HCT116 (cell line): ENCODE data around the gene ARSG. TPM values are rescaled to one million over a fixed set of nuclear protein-coding genes. Genes with fewer than 3 reads are reported as not detected.

Experiments used
- ATAC-seq: fragments of 200-7000 bp; cut with Tn5 transposase; 2 replicates; pipeline ENCODE4 v1.9.1; 2020; ENCODE audit warnings: mild to moderate bottlenecking, moderate library complexity
- BruUV-seq: library from RNA; stranded (reverse); fragments of 400-500 nt; replicated peaks from 2 replicates; lab custom pipeline; 2021; lab: Mats Ljungman, UMichigan
- CTCF ChIA-PET: fragments of 300-600 bp; sonication (Branson Sonifier 250); formaldehyde crosslinking; loops from one replicate; lab custom pipeline; 2021; ENCODE audit warnings: antibody characterized with exemption; lab: Charles Lee
- POLR2A ChIA-PET: fragments of 300-600, 350-600 bp; sonication (Branson Sonifier 250); formaldehyde crosslinking; loops from one replicate; lab custom pipeline; 2021; ENCODE audit warnings: antibody characterized with exemption; lab: Charles Lee
- RAD21 ChIA-PET, 2 experiments: fragments of 300-600 bp; sonication (Branson Sonifier 250); formaldehyde crosslinking; loops; one replicate each; lab custom pipeline; 2023; ENCODE audit warnings: low total read pairs in 2 of 2; ENCODE audit not compliant: uncharacterized antibody in 2 of 2, unreplicated experiment in 2 of 2, low non-redundant PET in 1 of 2; lab: Charles Lee
- DNase-seq: peaks from one replicate; pipeline ENCODE4 v3.0.0-alpha.2; 2010; ENCODE audit warnings: low read depth, low spot score
- H2AFZ ChIP-seq: fragments of 200-600 bp; shearing (Covaris generic), sonication (generic); 2 replicates; pipeline ENCODE4 v1.6.1; 2017; ENCODE audit warnings: low read depth, mixed run types, mixed read lengths, antibody characterized with exemption, low read length; ENCODE audit not compliant: poor library complexity, severe bottlenecking
- H3K27ac ChIP-seq: 2 replicates; pipeline ENCODE4 v1.5.1; 2012; ENCODE audit warnings: low read depth, low read length
- H3K27me3 ChIP-seq: fragments of 200-600 bp; sonication (generic); 2 replicates; pipeline ENCODE4 v1.6.1; 2016; ENCODE audit warnings: mixed run types, low read length, mixed read lengths; ENCODE audit not compliant: insufficient read depth
- H3K36me3 ChIP-seq, 2 experiments: fragments of 200-500 bp in 1 of 2; fragments of 200-600 bp in 1 of 2; sonication (Bioruptor generic) in 1 of 2; sonication (generic) in 1 of 2; 2 replicates each; pipeline versions ENCODE4 v1.5.1 to v1.6.1; 2014 to 2016; ENCODE audit warnings: low read length in 2 of 2, inconsistent platforms in 1 of 2, mixed read lengths in 1 of 2, mixed run types in 1 of 2; ENCODE audit not compliant: insufficient read depth in 2 of 2, control insufficient read depth in 1 of 2
- H3K4me1 ChIP-seq, 2 experiments: fragments of 200-600 bp in 1 of 2; sonication (generic) in 1 of 2; 2 replicates each; pipeline versions ENCODE4 v1.5.1 to v1.6.1; 2012 to 2017; ENCODE audit warnings: low read length in 2 of 2, inconsistent platforms in 1 of 2, mild to moderate bottlenecking in 1 of 2, mixed read lengths in 1 of 2, mixed run types in 1 of 2, moderate library complexity in 1 of 2; ENCODE audit not compliant: insufficient read depth in 2 of 2, control insufficient read depth in 1 of 2
- H3K4me2 ChIP-seq: fragments of 200-600 bp; sonication (generic); 2 replicates; pipeline ENCODE4 v1.6.1; 2017; ENCODE audit warnings: mixed run types, low read length, mixed read lengths
- H3K4me3 ChIP-seq, 2 experiments: fragments of 200-600 bp in 1 of 2; sonication (generic) in 1 of 2; replicated peaks in 1 of 2; 2 replicates each; pipeline ENCODE4 v1.5.1; 2011 to 2016; ENCODE audit warnings: low read length in 2 of 2, control low read depth in 1 of 2, low read depth in 1 of 2, mild to moderate bottlenecking in 1 of 2, mixed read lengths in 1 of 2, mixed run types in 1 of 2
- H3K79me2 ChIP-seq: fragments of 200-600 bp; sonication (generic); 2 replicates; pipeline ENCODE4 v1.6.1; 2017; ENCODE audit warnings: mild to moderate bottlenecking, mixed run types, low read length, moderate library complexity, mixed read lengths; ENCODE audit not compliant: insufficient read depth
- H3K9ac ChIP-seq: fragments of 200-600 bp; sonication (generic); 2 replicates; pipeline ENCODE4 v1.6.1; 2016; ENCODE audit warnings: low read length, mixed read lengths
- H3K9me2 ChIP-seq: fragments of 200-600 bp; sonication (generic), shearing (Covaris generic); 2 replicates; pipeline ENCODE4 v1.6.1; 2017; ENCODE audit warnings: mixed run types, mild to moderate bottlenecking, moderate library complexity; ENCODE audit not compliant: insufficient read depth
- H3K9me3 ChIP-seq, 2 experiments: fragments of 200-500 bp in 1 of 2; fragments of 200-600 bp in 1 of 2; sonication (Bioruptor generic) in 1 of 2; sonication (generic) in 1 of 2; 2 replicates each; pipeline ENCODE4 v1.6.1; 2014 to 2017; ENCODE audit warnings: low read length in 2 of 2, mixed read lengths in 2 of 2, inconsistent platforms in 1 of 2, low read depth in 1 of 2, mild to moderate bottlenecking in 1 of 2, mixed run types in 1 of 2, moderate library complexity in 1 of 2; ENCODE audit not compliant: control insufficient read depth in 1 of 2, insufficient read depth in 1 of 2
- H4K20me1 ChIP-seq: fragments of 200-600 bp; sonication (generic), shearing (Covaris generic); 2 replicates; pipeline ENCODE4 v1.6.1; 2017; ENCODE audit warnings: mixed run types, mild to moderate bottlenecking, moderate library complexity; ENCODE audit not compliant: insufficient read depth
- EZH2 ChIP-seq: fragments of 200-600 bp; sonication (generic); IDR thresholded peaks from 2 replicates; pipeline ENCODE4 v1.6.1; 2017; ENCODE audit warnings: antibody characterized with exemption, mixed run types
- FOSL1 ChIP-seq: IDR thresholded peaks from 2 replicates; pipeline ENCODE4 v1.6.1; 2012; ENCODE audit warnings: low read depth
- REST ChIP-seq: IDR thresholded peaks from 2 replicates; pipeline ENCODE4 v1.6.1; 2012; ENCODE audit warnings: low read depth
- SRF ChIP-seq: IDR thresholded peaks from 2 replicates; pipeline ENCODE4 v1.6.1; 2012; ENCODE audit warnings: low read depth
- YY1 ChIP-seq: IDR thresholded peaks from 2 replicates; pipeline ENCODE4 v1.6.1; 2011; ENCODE audit warnings: low read length, low read depth, moderate library complexity, mild to moderate bottlenecking; ENCODE audit not compliant: insufficient replicate concordance; ENCODE audit errors: extremely low read depth
- intact Hi-C: fragments of 100-400 bp; cut with micrococcal nuclease; formaldehyde crosslinking; loops from 2 replicates; pipeline ENCODE4 v1.10.0; 2022
- total RNA-seq: library from RNA; stranded (reverse); gene quantifications from one replicate; pipeline ENCODE4 v1.2.1, GENCODE V29; 2021; ENCODE audit not compliant: unreplicated experiment
- TF ChIP-seq, protein P1 (sequence below), 3 experiments: fragments of 200-600 bp in 1 of 3; sonication (generic) in 1 of 3; IDR thresholded peaks in 2 of 3; conservative IDR thresholded peaks in 1 of 3; 2 replicates each; pipeline ENCODE4 v1.5.1; 2012 to 2017; ENCODE audit warnings: low read depth in 2 of 3, low read length in 2 of 3, antibody characterized with exemption in 1 of 3, borderline replicate concordance in 1 of 3, control low read depth in 1 of 3, mild to moderate bottlenecking in 1 of 3, mixed read lengths in 1 of 3, mixed run types in 1 of 3, moderate library complexity in 1 of 3; ENCODE audit not compliant: insufficient read depth in 1 of 3

The ARSG gene
- total RNA-seq, 1 experiment from 2014 or later: 17.1 TPM

DNA sequence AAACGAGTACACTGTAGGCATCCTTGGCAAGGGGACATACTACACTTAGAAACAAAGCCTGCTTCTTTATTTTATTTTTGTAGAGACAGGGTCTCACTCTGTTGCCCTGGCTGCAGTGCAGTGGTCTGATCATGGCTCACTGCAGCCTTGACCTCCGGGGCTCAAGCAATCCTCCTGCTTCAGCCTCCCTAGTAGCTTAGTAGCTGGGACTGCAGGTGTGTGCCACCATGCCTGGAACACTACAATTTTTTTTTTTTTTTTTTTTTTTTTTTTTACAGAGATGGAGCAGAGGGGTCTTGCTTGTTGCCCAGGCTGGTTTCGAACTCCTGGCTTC is 87.8 kb downstream of the ARSG start:
- H3K27ac ChIP-seq: peak overlapping the region; percentile 96
- ATAC-seq: no peak
- intact Hi-C loops: no loop called here
- H2AFZ ChIP-seq: no peak overlapping the region
- no peaks in the 10 kb centered on the region for H3K79me2 ChIP-seq
- TF ChIP-seq YY1 (no peak), SRF (no peak), FOSL1 (no peak), REST (no peak), EZH2 (no peak)
- TF ChIP-seq, protein P1, sequence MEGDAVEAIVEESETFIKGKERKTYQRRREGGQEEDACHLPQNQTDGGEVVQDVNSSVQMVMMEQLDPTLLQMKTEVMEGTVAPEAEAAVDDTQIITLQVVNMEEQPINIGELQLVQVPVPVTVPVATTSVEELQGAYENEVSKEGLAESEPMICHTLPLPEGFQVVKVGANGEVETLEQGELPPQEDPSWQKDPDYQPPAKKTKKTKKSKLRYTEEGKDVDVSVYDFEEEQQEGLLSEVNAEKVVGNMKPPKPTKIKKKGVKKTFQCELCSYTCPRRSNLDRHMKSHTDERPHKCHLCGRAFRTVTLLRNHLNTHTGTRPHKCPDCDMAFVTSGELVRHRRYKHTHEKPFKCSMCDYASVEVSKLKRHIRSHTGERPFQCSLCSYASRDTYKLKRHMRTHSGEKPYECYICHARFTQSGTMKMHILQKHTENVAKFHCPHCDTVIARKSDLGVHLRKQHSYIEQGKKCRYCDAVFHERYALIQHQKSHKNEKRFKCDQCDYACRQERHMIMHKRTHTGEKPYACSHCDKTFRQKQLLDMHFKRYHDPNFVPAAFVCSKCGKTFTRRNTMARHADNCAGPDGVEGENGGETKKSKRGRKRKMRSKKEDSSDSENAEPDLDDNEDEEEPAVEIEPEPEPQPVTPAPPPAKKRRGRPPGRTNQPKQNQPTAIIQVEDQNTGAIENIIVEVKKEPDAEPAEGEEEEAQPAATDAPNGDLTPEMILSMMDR (IDR thresholded peaks at IDR 0.05 in 2 of 3, conservative IDR thresholded peaks at IDR 0.05 in 1 of 3; ENCODE audit: borderline replicate concordance in 1 of 3, insufficient read depth in 1 of 3, low read depth in 2 of 3, low read length in 2 of 3): no peak
- ChIA-PET CTCF (interaction anchor here (1.7 kb wide), 1 partner anchor 20 kb away, joined by 8 read pairs; no protein-coding TSS in a partner anchor), RAD21 (no interaction called here), POLR2A (interaction anchor here (0.7 kb wide), 1 partner anchor 363 kb away, joined by 3 read pairs; no protein-coding TSS in a partner anchor)
- DNase-seq: no peak
- no peaks in the 10 kb centered on the region for H4K20me1 ChIP-seq
- no peaks in the 10 kb centered on the region for H3K36me3 ChIP-seq
- no peak overlapping the region for H3K4me3 ChIP-seq
- H3K27me3 ChIP-seq: no peaks in the 10 kb centered on the region
- H3K9ac ChIP-seq: peak overlapping the region; percentile 58
- H3K4me2 ChIP-seq: peak overlapping the region; percentile 60
- peaks cover 73 to 77% of the 10 kb centered on the region in 2 experiments for H3K4me1 ChIP-seq
- no peaks in the 10 kb centered on the region for H3K9me3 ChIP-seq
- H3K9me2 ChIP-seq: no peaks in the 10 kb centered on the region
- no TSS peak for BruUV-seq
